Epidermal melanocyte (primary cell): Measurements from ENCODE around the gene IFT20.

Experiments used
- DNase-seq: peaks from one replicate; pipeline ENCODE4 v3.0.0; 2011; ENCODE audit warnings: low spot score; ENCODE audit not compliant: insufficient read length

The IFT20 gene

DNA sequence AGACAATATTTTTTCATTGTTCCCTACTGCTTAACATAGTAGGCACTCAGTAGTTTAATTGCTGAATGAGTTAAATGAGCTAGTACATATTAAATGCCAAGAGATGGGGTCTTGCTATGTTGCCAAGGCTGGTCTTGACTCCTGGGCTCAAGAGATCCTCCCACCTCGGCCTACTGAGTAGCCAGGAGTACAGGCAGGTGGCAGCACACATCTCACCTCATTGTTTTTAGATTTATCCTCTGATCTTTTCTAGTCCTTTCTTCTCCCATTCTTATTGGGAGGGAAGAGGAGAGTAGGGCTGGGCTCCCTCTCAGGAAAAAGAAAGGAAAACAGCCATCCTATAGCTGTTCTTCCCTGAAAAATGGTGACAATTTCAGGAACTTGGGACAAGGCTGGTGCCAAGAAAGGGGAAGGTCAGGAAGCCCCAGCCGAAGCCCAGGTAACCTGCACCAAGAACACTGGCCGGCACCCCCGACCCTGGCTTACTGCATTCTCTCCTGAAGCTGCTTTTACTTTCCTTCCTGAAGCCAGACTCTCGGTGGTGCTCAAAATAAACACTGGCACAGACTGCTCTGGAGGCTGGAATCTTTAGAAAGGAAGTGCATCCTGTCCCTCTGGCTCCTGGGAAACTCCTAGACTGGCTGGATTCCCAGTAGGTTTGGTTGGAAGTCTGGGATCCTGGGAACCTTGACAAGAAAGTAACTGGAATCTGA, 2.9 kb upstream of the IFT20 start:
- no peak for DNase-seq

DNA sequence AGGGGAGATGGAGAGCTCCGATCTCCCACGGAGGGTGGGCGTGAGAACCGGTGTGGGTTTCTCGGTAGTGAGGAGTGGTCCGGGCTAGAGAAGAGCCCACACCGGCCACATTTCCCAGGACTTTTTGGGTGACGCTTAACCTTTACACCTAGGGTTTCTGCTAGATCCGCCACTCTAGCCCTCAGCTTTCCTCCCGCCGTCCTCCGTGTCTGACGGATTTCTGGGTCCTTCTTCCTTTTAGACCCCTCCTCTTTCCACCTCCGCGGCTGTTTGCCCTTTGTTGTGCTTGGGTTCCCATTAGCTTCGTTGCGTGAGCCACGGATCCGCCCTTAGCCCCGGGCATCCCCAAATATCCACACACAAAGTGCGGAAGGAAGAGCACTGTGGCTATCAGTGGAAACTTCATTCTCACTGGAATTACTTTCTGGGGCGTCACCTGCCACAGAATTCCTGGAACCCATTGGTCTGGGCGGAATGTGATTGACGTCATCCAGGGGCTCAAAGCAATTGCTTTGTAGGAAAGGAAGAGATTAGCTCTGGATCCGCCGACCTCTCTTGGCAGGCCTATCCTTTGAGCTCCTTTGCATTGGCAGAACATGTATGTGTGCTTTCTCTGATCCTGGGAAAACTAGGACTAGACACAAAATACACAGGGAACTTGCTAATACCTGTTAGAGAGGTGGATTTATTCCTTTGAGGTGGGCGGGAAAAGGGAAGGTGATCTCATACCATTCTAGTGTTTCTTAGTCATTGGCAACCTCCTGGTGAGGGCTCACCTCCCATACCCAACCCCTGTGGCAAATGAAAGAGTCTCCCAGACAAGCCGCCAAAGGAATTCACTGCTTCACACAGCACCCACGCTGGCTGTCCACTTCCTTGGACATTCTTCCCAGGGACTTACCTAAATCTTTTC, 943 bp upstream of the IFT20 start:
- DNase-seq: no peak

DNA sequence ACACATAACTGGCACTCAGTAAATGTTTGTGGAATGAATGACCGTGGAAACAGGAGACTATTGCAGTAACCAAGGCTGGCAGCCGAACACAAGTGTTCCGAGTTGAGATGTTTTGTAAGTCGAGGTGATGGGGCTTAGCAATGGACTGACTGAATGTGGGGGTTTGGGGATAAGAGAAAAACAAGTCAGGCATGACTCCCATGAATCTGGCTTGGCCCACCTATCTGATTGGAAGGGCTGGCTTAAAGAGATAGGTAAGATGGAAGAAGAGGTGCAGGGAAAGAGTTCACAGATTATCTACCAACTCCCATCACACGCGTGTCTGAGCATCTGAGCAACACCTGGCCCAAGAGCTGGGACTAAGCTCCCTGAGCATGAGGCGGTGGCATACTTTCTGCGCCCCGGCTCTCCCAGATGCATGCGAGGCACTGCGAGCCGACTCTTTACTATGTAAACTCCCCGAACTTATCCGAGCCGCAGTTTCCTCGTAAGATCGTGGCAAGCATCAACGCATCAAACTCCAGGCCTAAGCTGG, 539 bp downstream of the IFT20 start:
- no peak for DNase-seq

DNA sequence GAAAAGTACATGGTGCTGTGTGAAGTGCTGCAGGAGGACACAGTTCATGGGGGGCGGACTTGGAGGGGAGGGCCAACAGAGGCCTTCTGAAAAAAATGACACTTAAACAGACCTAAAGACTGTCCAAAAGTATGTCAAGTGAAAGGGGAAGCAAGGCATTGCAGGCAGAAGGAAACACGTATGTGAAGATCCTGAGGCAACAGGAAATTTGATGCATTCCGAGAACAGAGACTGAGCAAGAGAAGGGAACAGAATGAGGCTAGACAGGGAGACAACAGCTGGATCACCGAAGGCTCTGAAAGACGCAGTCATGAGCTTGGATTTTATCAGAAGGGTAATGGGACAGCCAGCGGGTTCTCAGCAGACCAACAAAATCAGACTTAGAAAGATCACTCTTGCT, 1.1 kb downstream of the IFT20 start:
- no peak for DNase-seq

- no peak for DNase-seq
These were observed 2.1 kb downstream of the IFT20 start for GRCh38 chr17:28333083-28333746.

DNA sequence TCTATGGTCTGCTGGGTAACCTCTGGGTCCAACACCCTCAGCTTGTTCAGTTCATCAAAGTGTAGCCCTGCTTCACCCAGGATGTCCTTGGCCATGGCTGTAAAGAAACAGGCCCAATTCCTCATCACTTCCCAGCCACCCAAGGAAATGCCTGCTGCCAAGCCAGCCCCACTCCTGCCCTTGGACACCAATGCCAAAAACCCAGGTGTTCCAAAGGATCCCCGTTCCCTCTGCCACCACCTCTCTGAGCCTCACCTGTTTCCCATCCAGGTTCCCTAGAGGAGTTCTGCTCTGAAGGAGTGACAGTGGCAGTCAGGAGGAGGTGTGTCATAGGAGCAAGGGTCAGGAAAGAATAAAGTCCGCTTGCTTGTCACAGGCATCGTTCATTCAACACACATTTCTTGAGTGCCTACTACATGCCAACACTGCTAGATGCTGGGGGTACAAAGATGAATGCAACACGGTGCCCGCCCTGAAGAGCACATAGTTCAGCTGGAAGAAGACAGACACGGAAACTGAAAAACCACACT, 3.3 kb downstream of the IFT20 start:
- DNase-seq: no peak

DNA sequence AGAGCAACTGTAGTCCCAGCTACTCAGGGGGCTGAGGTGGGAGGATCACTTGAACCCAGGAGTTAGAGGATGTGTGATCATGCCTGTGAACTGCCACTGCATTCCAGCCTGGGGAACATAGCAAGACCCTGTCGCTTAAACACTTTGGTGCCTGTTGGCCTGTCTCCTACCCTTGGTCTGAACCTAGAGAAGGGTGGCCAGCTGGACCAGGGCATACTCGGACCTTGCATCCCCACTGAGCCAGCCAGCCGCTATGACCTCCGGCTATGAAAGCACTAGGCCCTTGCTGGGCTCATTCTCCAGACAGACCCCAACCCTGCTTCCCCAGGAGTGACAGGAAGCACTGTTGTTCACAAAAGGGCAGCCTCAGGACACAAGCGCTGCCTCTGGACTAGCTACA, 4.6 kb downstream of the IFT20 start:
- no peak for DNase-seq

- no peak for DNase-seq
These were observed 6.9 kb downstream of the IFT20 start for GRCh38 chr17:28328325-28328724.

DNA sequence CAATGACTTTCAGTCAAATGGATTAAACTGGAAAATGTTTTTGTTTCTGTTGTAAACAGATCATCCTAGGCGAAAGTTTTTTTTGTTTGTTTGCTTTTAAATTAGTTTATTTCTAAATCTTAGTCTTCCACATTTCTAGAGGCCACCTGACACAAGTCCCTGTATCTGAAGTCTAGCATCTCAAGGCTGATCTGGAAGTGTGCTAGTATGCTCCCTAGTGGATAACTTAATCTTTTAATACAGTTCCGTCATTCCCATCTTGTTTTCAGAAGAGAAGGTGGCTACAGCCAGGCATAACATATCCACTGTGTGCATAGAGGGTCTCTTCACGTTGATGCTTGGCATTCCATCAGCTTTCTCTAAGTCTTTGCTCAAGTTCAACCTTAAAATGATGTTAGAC, 7.6 kb downstream of the IFT20 start:
- DNase-seq: no peak

DNA sequence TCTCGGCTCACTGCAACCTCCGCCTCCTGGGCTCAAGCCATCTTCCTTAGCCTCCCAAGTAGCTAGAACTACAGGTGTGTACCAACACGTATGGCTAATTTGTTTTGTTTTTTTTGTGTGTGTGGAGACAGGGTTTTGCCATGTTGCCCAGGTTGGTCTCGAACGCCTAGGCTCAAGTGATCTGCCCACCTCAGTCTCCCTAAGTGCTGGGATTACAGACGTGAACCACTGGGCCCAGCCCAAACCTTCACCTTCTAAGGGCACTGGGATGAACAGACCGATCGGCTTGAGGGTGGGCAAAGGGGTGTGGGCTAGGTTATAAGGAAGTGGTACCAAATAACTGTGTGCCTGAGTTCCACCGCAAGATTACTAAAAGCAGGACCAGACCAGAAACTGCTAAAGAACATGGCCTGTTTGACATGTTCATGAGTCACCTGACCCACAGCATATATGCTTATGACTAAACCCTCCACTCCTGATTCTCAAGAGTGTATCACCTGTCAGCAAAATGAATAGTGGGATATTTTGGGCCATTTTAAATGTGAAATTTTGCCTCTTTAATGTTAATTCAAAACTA, 8.2 kb downstream of the IFT20 start:
- DNase-seq: no peak

DNA sequence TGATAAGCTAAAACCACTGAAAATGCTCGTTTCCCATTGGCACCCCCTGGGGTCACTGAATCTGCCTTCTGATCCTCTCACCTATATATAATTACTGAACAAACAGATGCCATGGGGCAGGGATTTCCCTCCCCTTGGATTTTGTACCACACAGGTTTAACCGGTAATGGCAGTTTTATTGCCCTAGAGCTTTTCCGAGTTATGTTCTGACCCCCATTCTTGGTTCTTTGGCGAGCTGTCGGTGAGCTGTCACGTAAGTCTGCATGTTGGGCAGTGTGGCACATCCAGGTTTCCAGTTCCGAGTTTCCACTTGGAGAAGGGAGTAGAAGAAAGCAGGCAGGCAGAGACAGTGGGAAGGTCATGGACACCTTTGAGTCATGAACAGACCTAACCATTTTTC, 9.2 kb downstream of the IFT20 start:
- DNase-seq: no peak

DNA sequence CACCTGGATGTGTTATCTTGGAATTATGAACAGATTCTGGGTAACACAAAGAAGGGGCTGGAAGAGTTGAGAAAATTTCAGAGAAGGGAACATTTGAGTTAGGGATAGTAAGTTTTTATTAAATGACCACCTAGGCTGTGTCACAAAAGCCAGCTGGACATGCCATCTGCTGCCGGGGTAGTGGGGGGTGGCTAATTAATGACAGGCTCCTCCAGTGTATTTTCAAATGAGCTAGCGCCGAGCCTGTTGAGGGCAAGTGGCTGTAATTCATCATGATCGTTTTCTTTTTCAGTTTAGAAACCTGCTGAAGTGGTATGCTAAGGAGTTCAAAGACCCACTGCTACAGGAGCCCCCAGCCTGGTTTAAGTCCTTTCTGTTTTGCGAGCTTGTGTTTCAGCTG, 10.1 kb downstream of the IFT20 start:
- no peak for DNase-seq

DNA sequence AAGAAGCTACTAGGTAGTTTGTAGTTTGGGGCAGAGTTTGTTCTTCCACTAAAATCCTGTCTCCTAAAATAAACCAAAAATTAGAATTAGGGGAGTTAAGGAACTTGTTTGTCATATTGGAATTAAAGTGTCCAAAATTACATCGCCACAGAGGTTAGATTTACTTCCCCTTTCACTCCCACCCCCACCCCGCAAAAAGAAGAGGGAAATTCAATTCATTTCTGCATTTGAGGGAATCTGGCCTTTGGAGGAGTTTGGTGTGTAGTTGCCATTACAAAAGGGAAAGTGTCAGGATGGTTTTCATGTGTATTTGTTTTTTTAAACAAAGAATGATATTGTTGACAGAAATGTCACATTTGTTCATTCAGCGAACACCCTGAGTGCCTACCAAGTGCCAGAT, 10.5 kb downstream of the IFT20 start:
- no peak for DNase-seq

GRCh38 chr17:28324267-28324745, 11.0 kb downstream of the IFT20 start:
- no peak for DNase-seq

DNA sequence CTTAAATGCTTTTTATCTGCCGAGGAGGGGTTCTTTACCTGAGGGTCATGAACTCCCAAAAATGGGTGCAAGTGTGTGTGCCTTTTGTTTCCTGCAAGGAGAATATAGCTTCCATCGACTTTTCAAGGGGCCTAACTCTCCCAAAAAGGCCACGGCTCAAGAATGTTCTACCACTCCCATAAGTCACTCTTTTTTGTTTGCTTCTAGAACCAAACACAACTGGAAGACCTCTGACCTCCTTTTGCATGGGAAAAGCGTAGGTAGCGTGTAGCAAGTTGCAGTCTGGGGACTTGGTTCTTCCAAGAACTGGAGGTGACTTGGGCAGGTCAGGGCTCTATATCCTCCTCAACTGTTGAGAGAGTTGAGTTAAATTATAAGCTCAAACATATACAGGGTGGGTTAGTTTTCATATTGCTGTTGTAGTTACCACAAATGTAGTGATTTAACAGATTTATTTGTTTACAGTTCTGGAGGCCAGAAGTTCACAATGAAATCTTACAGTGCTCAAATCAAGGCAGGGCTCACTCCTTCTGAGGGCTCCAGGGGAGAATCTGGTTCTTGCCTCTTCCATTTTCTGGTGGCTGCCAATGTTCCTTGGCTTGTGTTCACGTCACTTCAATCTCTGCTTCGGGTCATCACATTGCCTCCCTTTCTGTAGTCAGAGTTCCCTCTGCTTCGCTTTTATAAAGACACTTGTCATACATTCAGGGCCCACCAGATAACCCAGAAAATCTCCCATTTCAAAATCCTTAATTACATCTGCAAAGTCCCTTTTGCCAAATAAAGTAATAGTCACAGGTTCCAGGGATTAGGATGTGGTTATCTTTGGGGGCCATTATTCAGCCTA, 14.8 kb downstream of the IFT20 start:
- no peak for DNase-seq

- DNase-seq: no peak
These were observed 15.7 kb downstream of the IFT20 start for GRCh38 chr17:28319598-28319935.

- peak; percentile 94 for DNase-seq
These were observed 16.3 kb downstream of the IFT20 start, which contains the start of gene TMEM97 for GRCh38 chr17:28318759-28319597. Gene TMEM97 (plus strand): TSS chr17:28319200. CDS start chr17:28319240, 40 bp downstream.

DNA sequence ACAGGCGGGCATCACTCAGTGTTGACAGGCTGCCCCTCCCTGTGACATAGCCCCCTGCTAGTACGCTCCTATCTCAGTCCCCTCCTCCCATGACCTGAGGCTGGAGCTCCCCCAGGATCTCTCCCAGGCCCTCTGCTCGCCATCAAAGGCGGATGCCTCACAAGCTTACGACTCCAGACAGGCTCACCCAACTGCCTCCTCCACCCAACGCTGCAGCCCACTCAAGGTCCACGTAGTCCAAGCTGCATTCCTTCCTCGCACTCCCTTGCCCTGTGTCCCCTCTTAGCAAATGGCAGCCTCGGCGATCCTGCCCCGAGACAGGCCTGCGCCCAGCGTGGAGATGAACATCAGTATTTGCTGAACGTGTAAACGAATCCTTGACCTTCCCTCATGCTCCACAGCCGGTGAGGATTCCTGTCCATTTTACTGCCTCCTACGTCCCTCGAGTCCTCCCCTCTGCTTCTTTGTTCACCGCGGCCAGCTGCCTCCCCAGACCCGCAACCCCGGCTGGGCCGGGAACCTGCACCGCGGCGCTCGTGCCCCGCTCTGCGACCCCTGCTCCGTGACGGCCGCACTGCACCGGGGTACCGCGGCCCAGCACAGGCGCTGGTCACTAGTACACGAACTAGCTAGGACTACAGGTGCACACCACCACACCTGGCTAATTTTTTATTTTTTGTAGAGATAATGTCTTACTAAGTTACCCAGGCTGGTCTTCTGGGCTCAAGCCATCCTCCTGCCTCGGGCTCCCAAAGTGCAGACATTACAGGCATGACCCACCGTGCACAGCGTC, 17.1 kb downstream of the IFT20 start:
- no peak for DNase-seq
